Neural progenitor cell (in vitro differentiated cells): ENCODE measurements around the gene SLC66A3.

Experiments
- CTCF ChIP-seq: fragments of 200-600 bp; sonication (generic); IDR thresholded peaks from 2 replicates; pipeline ENCODE4 v1.5.1; 2017; ENCODE audit warnings: antibody characterized with exemption, mild to moderate bottlenecking
- EZH2 ChIP-seq: fragments of 200-600 bp; sonication (generic); IDR thresholded peaks from 2 replicates; pipeline ENCODE4 v1.6.1; 2017; ENCODE audit warnings: antibody characterized with exemption, mild to moderate bottlenecking, moderate library complexity

- TF ChIP-seq EZH2 (no peak), CTCF (no peak)
Measured at GRCh38 chr2:11160731-11161455, 5.6 kb downstream of the SLC66A3 start.
